SU-DHL-6 (cell line): ENCODE results near the gene OR10V1.

ENCODE experiments used
- CTCF ChIP-seq: fragments of 200-600 bp; sonication (generic); IDR thresholded peaks from one replicate; pipeline ENCODE4 v1.5.1; 2017; ENCODE audit warnings: antibody characterized with exemption, mild to moderate bottlenecking, low read length, moderate library complexity; ENCODE audit not compliant: insufficient read depth, poor library complexity, severe bottlenecking
- EZH2phosphoT487 ChIP-seq: fragments of 200-600 bp; sonication (generic), shearing (Covaris generic); conservative IDR thresholded peaks from 2 replicates; pipeline ENCODE4 v1.6.1; 2018; ENCODE audit warnings: mild to moderate bottlenecking, antibody characterized with exemption, low read length, moderate library complexity, mixed read lengths

- TF ChIP-seq CTCF = no peak
- TF ChIP-seq EZH2phosphoT487 = no peak
Observed at GRCh38 chr11:59713745-59714144, at the start of gene OR10V1.
